Activated CD4-positive, alpha-beta T cell treated with anti-CD3 and anti-CD28 coated beads, Interleukin-2, Interleukin-6, amounts not matched to agents 100 ng/mL and 50 ng/mL, durations not matched to agents 16 hours and 8 hours (primary cell): ENCODE data around the gene NMNAT3.
"Not testable (repeated sequence)": the region's sequence is repeated elsewhere in the genome, so short reads cannot be mapped to it uniquely, and the experiment has no call there.

Source experiments
- DNase-seq: peaks from one replicate; pipeline ENCODE4 v3.0.0-alpha.2; 2020

NMNAT3 gene

DNA sequence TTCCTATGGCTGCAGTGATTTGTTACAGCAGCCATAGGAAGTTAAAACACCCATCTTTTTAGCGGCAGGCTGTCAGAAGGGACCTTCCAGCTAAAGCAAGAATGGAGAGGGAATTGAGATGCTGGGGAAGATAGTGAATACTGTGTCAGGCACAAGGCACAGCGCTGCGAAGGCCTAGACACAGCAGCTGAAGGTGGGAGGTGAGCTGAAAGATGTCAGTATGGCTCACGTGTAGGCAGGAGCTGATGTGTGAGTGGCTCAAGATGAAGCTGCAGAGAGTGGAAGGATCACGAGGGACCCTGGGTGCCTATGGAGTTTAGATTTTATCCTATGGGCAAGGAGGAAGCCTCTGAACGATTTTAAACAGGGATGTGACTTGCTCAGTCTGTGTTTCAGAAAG is 44.3 kb downstream of the NMNAT3 start:
- no peak for DNase-seq

DNA sequence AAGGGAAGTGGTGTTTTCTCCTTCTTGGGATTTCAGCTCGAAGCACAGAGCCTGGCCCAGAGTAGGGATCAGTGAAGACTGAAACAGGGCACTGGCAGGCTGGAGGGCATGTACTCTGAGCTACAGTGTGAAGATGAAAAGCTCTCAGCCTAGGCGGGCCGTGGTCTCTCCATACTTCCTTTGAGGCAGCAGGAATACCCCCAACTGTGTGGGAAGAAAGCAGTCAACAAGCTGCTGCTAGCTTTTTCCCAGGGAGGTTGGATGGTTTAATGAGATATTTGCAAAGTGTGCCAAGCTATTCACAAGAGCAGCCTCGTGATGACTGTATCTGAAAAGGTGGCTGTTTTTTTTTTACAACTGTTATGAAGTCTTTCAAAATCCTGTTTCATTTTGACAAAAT is 47.2 kb downstream of the NMNAT3 start:
- DNase-seq = no peak

DNA sequence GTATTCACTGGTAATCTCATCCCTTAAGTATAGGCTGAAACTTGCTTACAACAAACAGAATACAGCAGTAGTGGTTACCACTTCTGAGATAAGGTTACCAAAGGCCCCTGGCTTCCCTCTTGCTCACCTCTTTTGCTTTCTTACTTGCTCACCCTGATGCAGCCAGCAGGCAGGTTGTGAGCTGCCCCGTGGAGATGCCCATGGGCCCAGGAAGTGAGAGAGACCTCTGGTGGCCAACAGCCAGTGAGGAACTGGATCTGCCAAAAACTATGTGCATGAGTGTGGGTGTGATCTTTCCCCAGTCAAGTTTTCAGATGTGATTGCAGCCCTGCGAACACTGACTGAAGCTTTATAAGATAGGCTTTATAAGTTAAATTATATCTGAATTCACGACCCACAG is 48.7 kb downstream of the NMNAT3 start:
- DNase-seq = peak; percentile 58

- DNase-seq = no peak
These were observed 50.0 kb downstream of the NMNAT3 start for GRCh38 chr3:139627759-139628158.

DNA sequence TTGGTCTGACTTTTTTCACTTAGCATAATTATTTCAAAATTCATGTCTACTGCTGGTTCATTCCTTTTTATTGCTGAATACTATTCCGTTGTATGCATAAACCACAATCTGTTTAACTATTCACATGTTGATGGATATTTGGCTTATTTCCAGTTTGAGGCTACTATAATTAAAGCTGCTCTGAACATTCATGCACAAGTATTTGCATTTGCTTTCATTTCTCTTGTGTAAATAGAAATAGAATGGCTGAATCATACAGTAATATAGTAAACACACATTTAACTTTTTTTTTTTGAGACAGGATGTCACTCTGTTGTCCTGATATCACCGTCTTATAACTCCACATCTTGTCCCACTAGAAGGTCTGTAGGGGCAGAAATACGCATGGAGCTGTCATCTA is 57.3 kb downstream of the NMNAT3 start:
- DNase-seq = no peak

DNA sequence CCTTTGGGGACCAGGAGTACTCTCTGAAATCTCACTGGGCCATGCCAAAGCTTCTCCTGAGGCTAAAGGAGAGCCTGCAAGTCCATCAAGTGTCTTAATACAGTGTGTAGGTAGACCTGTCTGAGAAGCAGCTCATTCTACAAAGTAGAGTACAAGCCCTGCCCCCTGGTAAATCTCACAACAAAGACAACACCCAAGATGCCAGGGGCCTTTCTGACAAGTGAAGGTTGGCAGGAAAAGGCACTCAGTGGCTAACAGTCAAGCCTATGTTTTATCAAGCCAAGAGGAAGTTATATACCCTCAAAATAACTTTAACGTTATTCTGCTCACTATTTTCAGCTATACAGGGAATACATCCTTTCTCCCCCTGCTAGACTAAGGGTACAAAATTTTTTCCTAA is 58.3 kb downstream of the NMNAT3 start:
- no peak for DNase-seq

- DNase-seq = no peak
These were observed 60.0 kb downstream of the NMNAT3 start for GRCh38 chr3:139617672-139618268.

GRCh38 chr3:139611528-139611927 is 66.2 kb downstream of the NMNAT3 start:
- DNase-seq = no peak

DNA sequence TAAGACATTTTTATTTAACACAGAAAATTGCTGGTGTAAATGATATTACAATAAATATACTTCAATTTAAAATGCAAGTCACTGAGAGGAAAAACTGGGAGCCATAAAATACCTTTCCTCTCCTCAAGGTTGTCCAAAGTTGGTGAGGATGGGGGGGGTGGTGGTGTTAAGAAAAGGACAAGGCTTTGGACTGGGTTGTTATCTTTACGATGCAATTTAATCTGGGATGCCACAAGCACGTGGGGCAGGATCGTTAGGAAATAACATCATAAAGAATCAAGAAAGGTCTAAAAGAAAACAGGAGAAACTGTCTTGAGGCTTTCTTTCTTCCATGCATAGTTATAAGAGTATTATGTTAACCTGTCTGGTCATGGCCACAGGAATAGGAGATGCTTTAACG is 66.9 kb downstream of the NMNAT3 start:
- DNase-seq = no peak

DNA sequence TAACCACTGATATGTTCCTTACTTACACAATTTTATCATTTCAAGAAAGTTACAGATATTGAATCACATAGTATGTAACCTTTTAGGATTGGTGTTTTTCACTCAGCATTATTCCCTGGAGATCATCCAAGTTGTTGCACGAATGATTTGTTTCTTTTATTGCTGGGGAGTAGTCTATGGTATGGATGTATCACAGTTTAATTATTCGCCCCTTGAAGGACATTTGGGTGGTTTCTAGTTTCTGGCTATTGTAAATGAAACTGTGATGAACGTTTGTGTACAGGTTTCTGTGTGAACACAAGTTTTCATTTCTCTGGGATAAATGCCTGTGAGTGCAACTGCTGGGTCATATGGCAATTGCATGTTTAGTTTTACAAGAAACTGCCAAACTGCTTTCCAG is 68.8 kb downstream of the NMNAT3 start:
- DNase-seq = no peak

DNA sequence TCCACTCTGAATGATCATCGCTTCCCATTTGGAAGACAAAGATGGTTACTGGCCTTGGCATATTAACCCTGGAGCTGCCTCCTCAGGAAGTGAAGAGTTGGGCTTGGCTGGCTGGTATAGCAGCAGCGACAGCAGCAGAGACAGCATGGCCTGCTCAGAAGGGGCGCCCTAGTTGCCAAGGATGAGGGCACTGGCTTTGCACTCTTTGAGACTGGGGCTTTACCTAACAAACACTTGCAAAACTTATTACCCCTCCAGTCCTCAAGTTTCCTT is 69.7 kb downstream of the NMNAT3 start:
- DNase-seq = no peak

GRCh38 chr3:139607257-139608107 is 70.3 kb downstream of the NMNAT3 start:
- DNase-seq = no peak

DNA sequence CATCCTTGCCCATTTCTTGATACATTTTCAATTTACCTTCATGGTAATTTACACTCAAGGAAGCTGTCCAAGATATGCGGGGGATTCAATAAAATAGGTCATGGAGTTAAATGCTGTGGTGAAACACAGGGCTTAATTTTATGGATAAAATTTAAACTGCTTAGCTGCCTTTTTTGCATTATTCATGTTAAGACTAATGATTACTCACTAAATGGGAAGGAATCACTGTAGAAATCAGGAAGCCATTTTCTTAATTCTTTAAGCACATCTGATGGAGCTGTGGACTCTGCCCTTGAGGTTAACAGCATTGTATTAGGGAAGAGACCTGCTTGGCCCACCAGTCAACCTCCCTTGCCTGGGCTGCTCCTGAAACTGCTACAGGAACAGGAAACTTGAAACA is 75.8 kb downstream of the NMNAT3 start:
- no peak for DNase-seq

- no peak for DNase-seq
These were observed 76.4 kb downstream of the NMNAT3 start for GRCh38 chr3:139601191-139601961.

DNA sequence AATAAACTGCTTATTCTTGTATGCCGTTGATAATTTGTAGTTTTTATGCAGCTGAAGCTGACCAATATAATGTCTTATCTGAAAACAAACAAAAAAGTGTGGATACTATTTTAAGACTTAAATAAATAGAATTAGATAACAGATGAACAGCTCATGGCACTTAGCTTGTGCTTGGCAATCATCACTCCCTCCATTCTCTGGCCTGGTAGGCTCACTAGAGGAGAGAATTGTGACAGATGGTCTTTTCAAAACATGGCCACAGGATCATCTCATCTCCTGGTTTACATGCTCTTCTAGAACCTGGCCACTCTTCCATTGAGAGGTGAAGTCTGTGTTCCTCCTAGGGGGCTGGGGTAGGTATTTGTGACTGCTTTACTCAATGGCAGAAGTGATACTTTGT is 79.8 kb downstream of the NMNAT3 start:
- no peak for DNase-seq

DNA sequence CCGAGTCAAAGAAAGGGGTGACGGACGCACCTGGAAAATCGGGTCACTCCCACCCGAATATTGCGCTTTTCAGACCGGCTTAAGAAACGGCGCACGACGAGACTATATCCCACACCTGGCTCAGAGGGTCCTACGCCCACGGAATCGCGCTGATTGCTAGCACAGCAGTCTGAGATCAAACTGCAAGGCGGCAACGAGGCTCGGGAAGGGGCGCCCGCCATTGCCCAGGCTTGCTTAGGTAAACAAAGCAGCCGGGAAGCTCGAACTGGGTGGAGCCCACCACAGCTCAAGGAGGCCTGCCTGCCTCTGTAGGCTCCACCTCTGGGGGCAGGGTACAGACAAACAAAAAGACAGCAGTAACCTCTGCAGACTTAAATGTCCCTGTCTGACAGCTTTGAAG is 86.6 kb downstream of the NMNAT3 start:
- DNase-seq = not testable (repeated sequence)

DNA sequence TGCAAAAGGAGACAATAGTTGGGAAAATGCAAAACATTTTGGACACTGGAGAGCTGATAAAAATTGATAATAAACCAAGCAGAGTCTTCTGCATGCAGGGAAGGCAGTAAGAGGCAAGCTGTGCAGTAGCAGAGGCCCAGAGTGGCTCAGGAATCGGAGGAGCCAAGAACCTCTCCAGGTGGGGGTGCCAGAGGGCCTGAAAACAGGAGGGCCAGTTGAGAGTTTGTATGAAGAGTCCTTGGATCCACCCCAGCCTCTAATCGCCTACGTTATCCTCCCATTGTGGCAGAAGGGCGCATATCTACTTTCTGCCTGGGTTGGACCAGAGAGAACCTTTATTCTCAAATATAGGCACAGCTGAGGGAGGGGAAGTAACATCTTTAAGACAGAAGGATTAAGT is 89.3 kb downstream of the NMNAT3 start:
- DNase-seq = no peak

DNA sequence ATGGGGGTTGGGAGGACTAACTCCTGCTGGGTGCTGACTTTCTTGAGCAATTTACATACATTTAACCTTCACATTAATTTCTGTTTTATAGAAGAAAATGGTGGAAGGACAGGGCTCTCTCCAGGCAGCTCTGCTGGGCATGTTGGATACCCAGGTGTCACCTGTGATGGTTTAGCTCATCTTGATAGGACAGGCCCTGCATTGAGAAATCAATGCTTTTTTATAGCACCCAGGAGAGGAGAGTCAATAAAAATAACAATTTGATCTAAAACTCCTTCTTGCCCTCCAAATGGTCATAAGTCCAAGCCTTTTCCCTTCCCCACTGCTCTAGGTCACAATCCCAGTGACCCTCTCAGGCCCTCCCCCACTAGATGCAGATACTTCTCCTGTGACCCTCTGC is 90.0 kb downstream of the NMNAT3 start:
- no peak for DNase-seq

DNA sequence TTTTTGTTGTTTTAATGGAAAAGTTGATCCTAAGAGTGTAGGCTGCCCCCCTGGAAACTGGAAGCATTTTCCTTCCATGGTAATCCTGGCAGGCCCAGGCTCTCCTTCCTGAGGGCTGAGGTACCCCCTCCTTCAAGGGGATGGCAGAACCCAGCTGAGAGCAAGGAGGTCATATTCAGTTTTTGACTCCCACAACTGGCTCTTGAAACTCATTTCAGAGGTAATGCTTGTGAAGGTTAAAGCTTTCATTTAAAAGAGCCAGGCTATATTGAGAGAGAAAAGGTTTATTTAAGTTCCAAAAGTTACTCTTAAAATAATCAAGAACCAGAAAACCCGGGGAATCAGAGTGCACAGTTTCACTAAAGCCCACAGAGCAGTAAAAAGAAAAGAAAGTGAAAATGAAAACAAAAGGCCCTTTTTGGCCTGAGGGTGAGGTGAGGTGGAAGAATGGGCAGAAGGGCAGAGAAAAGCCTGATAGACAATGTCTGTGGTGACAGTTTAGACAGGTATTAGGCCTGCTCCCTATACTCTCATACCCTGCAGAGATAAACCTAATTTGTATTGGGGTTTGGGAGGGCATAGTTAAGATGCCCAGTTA is 91.3 kb downstream of the NMNAT3 start:
- DNase-seq = no peak

- DNase-seq = no peak
These were observed 92.0 kb downstream of the NMNAT3 start for GRCh38 chr3:139585820-139586219.

GRCh38 chr3:139583651-139584050 is 94.1 kb downstream of the NMNAT3 start:
- DNase-seq = not testable (repeated sequence)

DNA sequence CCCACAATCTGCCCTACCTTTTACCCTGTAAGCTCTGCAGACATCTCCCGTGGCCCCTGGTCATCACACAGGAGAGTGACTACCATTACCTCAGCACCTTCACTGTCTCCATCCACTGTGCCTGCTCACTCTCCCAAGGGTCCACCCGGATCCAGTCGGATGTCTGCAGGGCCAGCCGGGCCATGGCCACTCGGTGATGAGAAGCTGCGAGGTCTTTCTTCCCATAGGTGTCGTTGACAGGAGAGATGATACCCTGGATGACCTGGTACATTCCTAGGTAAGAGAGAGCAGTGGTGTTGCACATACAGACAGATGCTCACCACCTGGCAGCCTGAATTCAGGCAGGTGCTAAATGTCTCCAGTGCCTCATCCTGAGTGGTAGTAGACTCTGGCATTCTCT is 99.0 kb downstream of the NMNAT3 start:
- DNase-seq = no peak

GRCh38 chr3:139577909-139578308 is 99.9 kb downstream of the NMNAT3 start:
- DNase-seq = no peak

DNA sequence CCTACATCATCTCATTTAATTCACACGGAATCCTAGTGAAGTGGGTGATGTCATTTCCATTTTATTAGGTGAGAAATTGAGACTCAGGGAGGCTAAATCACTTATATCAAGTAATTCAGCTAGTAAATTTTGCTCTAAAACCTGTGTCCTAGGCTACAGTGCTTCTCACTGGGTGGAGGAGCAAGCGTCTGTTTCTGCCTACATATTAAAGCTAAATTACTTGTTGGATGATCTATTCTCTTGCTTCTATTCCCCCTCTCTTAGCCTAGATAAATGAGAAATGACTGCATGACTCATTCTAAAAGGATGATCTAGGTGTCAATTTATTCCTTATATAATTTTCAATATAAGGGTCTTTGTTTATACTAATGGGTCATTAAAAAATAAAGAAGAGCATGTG is 100.4 kb downstream of the NMNAT3 start:
- DNase-seq = no peak
